HEK293 (cell line): ENCODE data around the gene GJD4.

Source experiments
- BCL11A ChIP-seq: fragments of 450-650 bp; formaldehyde crosslinking; IDR thresholded peaks from 2 replicates; pipeline ENCODE4 v1.5.1; 2016; ENCODE audit warnings: low read depth, missing biosample characterization, missing genetic modification characterization
- GLI4 ChIP-seq: fragments of 450-650 bp; formaldehyde crosslinking; IDR thresholded peaks from 2 replicates; pipeline ENCODE4 v1.5.1; 2016; ENCODE audit warnings: missing biosample characterization, missing genetic modification characterization
- INSM2 ChIP-seq: fragments of 450-650 bp; formaldehyde crosslinking; IDR thresholded peaks from 2 replicates; pipeline ENCODE4 v1.5.1; 2016; ENCODE audit warnings: missing biosample characterization, missing genetic modification characterization
- KLF1 ChIP-seq: fragments of 450-650 bp; formaldehyde crosslinking; IDR thresholded peaks from 2 replicates; pipeline ENCODE4 v1.5.1; 2016; ENCODE audit warnings: missing biosample characterization, missing genetic modification characterization
- SETDB1 ChIP-seq: IDR thresholded peaks from one replicate; pipeline ENCODE4 v1.6.1; 2017; ENCODE audit warnings: mild to moderate bottlenecking, low read length, moderate library complexity, mixed read lengths; ENCODE audit not compliant: insufficient read length
- ZBTB6 ChIP-seq: fragments of 450-650 bp; formaldehyde crosslinking; IDR thresholded peaks from 2 replicates; pipeline ENCODE4 v1.5.1; 2017; ENCODE audit warnings: missing biosample characterization, missing genetic modification characterization
- ZFP37 ChIP-seq: fragments of 450-650 bp; formaldehyde crosslinking; IDR thresholded peaks from 2 replicates; pipeline ENCODE4 v1.5.1; 2016; ENCODE audit warnings: missing biosample characterization, missing genetic modification characterization
- ZNF169 ChIP-seq: fragments of 450-650 bp; formaldehyde crosslinking; IDR thresholded peaks from 2 replicates; pipeline ENCODE4 v1.5.1; 2016; ENCODE audit warnings: missing biosample characterization, missing genetic modification characterization
- ZNF202 ChIP-seq: fragments of 450-650 bp; formaldehyde crosslinking; IDR thresholded peaks from 2 replicates; pipeline ENCODE4 v1.5.1; 2016; ENCODE audit warnings: missing biosample characterization, missing genetic modification characterization, borderline replicate concordance
- ZNF211 ChIP-seq: fragments of 450-650 bp; formaldehyde crosslinking; IDR thresholded peaks from 2 replicates; pipeline ENCODE4 v1.5.1; 2016; ENCODE audit warnings: low read depth, missing biosample characterization, missing genetic modification characterization
- ZNF239 ChIP-seq: fragments of 450-650 bp; formaldehyde crosslinking; IDR thresholded peaks from 2 replicates; pipeline ENCODE4 v1.5.1; 2016; ENCODE audit warnings: missing biosample characterization, missing genetic modification characterization
- ZNF266 ChIP-seq: fragments of 450-650 bp; formaldehyde crosslinking; IDR thresholded peaks from 2 replicates; pipeline ENCODE4 v1.5.1; 2016; ENCODE audit warnings: missing biosample characterization, missing genetic modification characterization, low read depth
- ZNF280C ChIP-seq: fragments of 450-650 bp; formaldehyde crosslinking; IDR thresholded peaks from 2 replicates; pipeline ENCODE4 v1.5.1; 2016; ENCODE audit warnings: missing biosample characterization, missing genetic modification characterization
- ZNF37A ChIP-seq: fragments of 450-650 bp; IDR thresholded peaks from 2 replicates; pipeline ENCODE4 v1.5.1; 2018; ENCODE audit warnings: missing biosample characterization, missing genetic modification characterization
- ZNF391 ChIP-seq: fragments of 450-650 bp; formaldehyde crosslinking; IDR thresholded peaks from 2 replicates; pipeline ENCODE4 v1.5.1; 2016; ENCODE audit warnings: low read depth, missing biosample characterization, missing genetic modification characterization, borderline replicate concordance
- ZNF426 ChIP-seq: fragments of 450-650 bp; formaldehyde crosslinking; IDR thresholded peaks from 2 replicates; pipeline ENCODE4 v1.5.1; 2017; ENCODE audit warnings: missing biosample characterization, missing genetic modification characterization, mild to moderate bottlenecking, inconsistent platforms, moderate library complexity
- ZNF530 ChIP-seq: fragments of 450-650 bp; formaldehyde crosslinking; IDR thresholded peaks from 2 replicates; pipeline ENCODE4 v1.5.1; 2016; ENCODE audit warnings: low read depth, missing biosample characterization, missing genetic modification characterization
- ZNF548 ChIP-seq: fragments of 450-650 bp; formaldehyde crosslinking; IDR thresholded peaks from 2 replicates; pipeline ENCODE4 v1.5.1; 2016; ENCODE audit warnings: missing biosample characterization, missing genetic modification characterization
- ZNF610 ChIP-seq: fragments of 450-650 bp; formaldehyde crosslinking; IDR thresholded peaks from 2 replicates; pipeline ENCODE4 v1.5.1; 2016; ENCODE audit warnings: missing biosample characterization, missing genetic modification characterization, borderline replicate concordance
- ZNF624 ChIP-seq: fragments of 450-650 bp; formaldehyde crosslinking; IDR thresholded peaks from 2 replicates; pipeline ENCODE4 v1.5.1; 2017; ENCODE audit warnings: missing biosample characterization, missing genetic modification characterization
- ZSCAN4 ChIP-seq: fragments of 450-650 bp; formaldehyde crosslinking; IDR thresholded peaks from 2 replicates; pipeline ENCODE4 v1.5.1; 2017; ENCODE audit warnings: missing biosample characterization, missing genetic modification characterization
- TF ChIP-seq, protein P1 (sequence below): fragments of 450-650 bp; formaldehyde crosslinking; IDR thresholded peaks from 2 replicates; pipeline ENCODE4 v1.5.1; 2016; ENCODE audit warnings: missing biosample characterization, missing genetic modification characterization
- TF ChIP-seq, protein P2 (sequence below): fragments of 450-650 bp; formaldehyde crosslinking; IDR thresholded peaks from 2 replicates; pipeline ENCODE4 v1.5.1; 2016; ENCODE audit warnings: missing biosample characterization, missing genetic modification characterization, borderline replicate concordance
- TF ChIP-seq, protein P3 (sequence below): fragments of 450-650 bp; formaldehyde crosslinking; conservative IDR thresholded peaks from 2 replicates; pipeline ENCODE4 v1.5.1; 2016; ENCODE audit warnings: low read depth, missing biosample characterization, missing genetic modification characterization

The GJD4 gene

GRCh38 chr10:35643151-35644049 is 38.3 kb downstream of the GJD4 start (continued):
- TF ChIP-seq ZSCAN4 (tag by site-specific recombination) (peak; percentile 80), SETDB1 (no peak), ZFP37 (no peak), ZNF391 (peak; percentile 92), ZNF530 (tag by site-specific recombination) (no peak), KLF1 (tag by site-specific recombination) (peak; percentile 15; the same call in 1 of the 2 replicates), ZNF266 (tag by site-specific recombination) (no peak), ZNF211 (tag by site-specific recombination) (no peak), ZNF610 (tag by site-specific recombination) (0 out of 2 replicates have a peak, but pooled peaks have one; percentile 41), BCL11A (tag by site-specific recombination) (peak; percentile 41; the same call in 1 of the 2 replicates), ZNF426 (tag by site-specific recombination) (no peak), ZNF280C (no peak), INSM2 (tag by site-specific recombination) (peak; percentile 66), ZNF239 (0 out of 2 replicates have a peak, but pooled peaks have one; percentile 32), ZBTB6 (tag by site-specific recombination) (0 out of 2 replicates have a peak, but pooled peaks have one; percentile 12), ZNF37A (tag by site-specific recombination) (0 out of 2 replicates have a peak, but pooled peaks have one; percentile 45), ZNF548 (tag by site-specific recombination) (no peak), ZNF202 (tag by site-specific recombination) (peak; percentile 85; the same call in 1 of the 2 replicates), ZNF624 (tag by site-specific recombination) (no peak), GLI4 (tag by site-specific recombination) (no peak), ZNF169 (tag by site-specific recombination) (no peak)
- TF ChIP-seq, protein P1, sequence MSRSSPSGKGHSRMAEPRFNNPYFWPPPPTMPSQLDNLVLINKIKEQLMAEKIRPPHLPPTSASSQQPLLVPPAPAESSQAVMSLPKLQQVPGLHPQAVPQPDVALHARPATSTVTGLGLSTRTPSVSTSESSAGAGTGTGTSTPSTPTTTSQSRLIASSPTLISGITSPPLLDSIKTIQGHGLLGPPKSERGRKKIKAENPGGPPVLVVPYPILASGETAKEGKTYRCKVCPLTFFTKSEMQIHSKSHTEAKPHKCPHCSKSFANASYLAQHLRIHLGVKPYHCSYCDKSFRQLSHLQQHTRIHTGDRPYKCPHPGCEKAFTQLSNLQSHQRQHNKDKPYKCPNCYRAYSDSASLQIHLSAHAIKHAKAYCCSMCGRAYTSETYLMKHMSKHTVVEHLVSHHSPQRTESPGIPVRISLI (tag by site-specific recombination) = no peak
- TF ChIP-seq, protein P2, sequence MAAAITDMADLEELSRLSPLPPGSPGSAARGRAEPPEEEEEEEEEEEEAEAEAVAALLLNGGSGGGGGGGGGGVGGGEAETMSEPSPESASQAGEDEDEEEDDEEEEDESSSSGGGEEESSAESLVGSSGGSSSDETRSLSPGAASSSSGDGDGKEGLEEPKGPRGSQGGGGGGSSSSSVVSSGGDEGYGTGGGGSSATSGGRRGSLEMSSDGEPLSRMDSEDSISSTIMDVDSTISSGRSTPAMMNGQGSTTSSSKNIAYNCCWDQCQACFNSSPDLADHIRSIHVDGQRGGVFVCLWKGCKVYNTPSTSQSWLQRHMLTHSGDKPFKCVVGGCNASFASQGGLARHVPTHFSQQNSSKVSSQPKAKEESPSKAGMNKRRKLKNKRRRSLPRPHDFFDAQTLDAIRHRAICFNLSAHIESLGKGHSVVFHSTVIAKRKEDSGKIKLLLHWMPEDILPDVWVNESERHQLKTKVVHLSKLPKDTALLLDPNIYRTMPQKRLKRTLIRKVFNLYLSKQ (tag by site-specific recombination) = 0 out of 2 replicates have a peak, but pooled peaks have one; percentile 22
- TF ChIP-seq, protein P3, sequence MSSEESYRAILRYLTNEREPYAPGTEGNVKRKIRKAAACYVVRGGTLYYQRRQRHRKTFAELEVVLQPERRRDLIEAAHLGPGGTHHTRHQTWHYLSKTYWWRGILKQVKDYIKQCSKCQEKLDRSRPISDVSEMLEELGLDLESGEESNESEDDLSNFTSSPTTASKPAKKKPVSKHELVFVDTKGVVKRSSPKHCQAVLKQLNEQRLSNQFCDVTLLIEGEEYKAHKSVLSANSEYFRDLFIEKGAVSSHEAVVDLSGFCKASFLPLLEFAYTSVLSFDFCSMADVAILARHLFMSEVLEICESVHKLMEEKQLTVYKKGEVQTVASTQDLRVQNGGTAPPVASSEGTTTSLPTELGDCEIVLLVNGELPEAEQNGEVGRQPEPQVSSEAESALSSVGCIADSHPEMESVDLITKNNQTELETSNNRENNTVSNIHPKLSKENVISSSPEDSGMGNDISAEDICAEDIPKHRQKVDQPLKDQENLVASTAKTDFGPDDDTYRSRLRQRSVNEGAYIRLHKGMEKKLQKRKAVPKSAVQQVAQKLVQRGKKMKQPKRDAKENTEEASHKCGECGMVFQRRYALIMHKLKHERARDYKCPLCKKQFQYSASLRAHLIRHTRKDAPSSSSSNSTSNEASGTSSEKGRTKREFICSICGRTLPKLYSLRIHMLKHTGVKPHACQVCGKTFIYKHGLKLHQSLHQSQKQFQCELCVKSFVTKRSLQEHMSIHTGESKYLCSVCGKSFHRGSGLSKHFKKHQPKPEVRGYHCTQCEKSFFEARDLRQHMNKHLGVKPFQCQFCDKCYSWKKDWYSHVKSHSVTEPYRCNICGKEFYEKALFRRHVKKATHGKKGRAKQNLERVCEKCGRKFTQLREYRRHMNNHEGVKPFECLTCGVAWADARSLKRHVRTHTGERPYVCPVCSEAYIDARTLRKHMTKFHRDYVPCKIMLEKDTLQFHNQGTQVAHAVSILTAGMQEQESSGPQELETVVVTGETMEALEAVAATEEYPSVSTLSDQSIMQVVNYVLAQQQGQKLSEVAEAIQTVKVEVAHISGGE (tag by site-specific recombination) = peak; percentile 82
